ENCODE measurements around the gene ATXN2.
A peak's percentile ranks its signal among the peaks of the same experiment; 100 is the strongest.
"Not testable (repeated sequence)": the region's sequence is repeated elsewhere in the genome, so short reads cannot be mapped to it uniquely, and the experiment has no call there.

ATXN2 gene

GRCh38 chr12:111598637-111599452 is at the start of gene ATXN2:
Gene ATXN2, minus strand, starts transcription at chr12:111599315. Its CDS starts 281 bp downstream, at chr12:111599034.
- DNase-seq = no peak

- no peak for DNase-seq
Observed at GRCh38 chr12:111645433-111645832, 46.3 kb upstream of the ATXN2 start.

- no peak for DNase-seq
Observed at GRCh38 chr12:111643427-111643826, 44.3 kb upstream of the ATXN2 start.

GRCh38 chr12:111642681-111643426 is 43.7 kb upstream of the ATXN2 start:
- no peak for DNase-seq

GRCh38 chr12:111640506-111640905 is 41.4 kb upstream of the ATXN2 start:
- DNase-seq = no peak

GRCh38 chr12:111638556-111638955 is 39.4 kb upstream of the ATXN2 start:
- DNase-seq = no peak

- DNase-seq = no peak
Observed at GRCh38 chr12:111636209-111636945, 37.3 kb upstream of the ATXN2 start.

GRCh38 chr12:111635524-111635923 is 36.4 kb upstream of the ATXN2 start:
- DNase-seq = no peak

- no peak for DNase-seq
Observed at GRCh38 chr12:111628505-111629260, 29.6 kb upstream of the ATXN2 start.

GRCh38 chr12:111626230-111626629 is 27.1 kb upstream of the ATXN2 start:
- no peak for DNase-seq

- no peak for DNase-seq
Observed at GRCh38 chr12:111624540-111624939, 25.4 kb upstream of the ATXN2 start.

- DNase-seq = not testable (repeated sequence)
Observed at GRCh38 chr12:111617841-111618240, 18.7 kb upstream of the ATXN2 start.

GRCh38 chr12:111616177-111616623 is 17.1 kb upstream of the ATXN2 start:
- DNase-seq = no peak

GRCh38 chr12:111607239-111607638 is 8.1 kb upstream of the ATXN2 start:
- DNase-seq = no peak

- no peak for DNase-seq
Observed at GRCh38 chr12:111606767-111607230, 7.7 kb upstream of the ATXN2 start.

GRCh38 chr12:111605911-111606766 is 7.0 kb upstream of the ATXN2 start:
- no peak for DNase-seq

- not testable (repeated sequence) for DNase-seq
Observed at GRCh38 chr12:111602857-111603256, 3.7 kb upstream of the ATXN2 start.

- DNase-seq = no peak
Observed at GRCh38 chr12:111602348-111602747, 3.2 kb upstream of the ATXN2 start.

GRCh38 chr12:111600986-111601385 is 1.9 kb upstream of the ATXN2 start:
- not testable (repeated sequence) for DNase-seq

GRCh38 chr12:111600205-111600642 is 1.1 kb upstream of the ATXN2 start:
- DNase-seq = no peak

GRCh38 chr12:111599453-111600204 is 514 bp upstream of the ATXN2 start:
- peak; percentile 78 for DNase-seq
